NCI-H510A treated with DMSO at 0.1 percent for 48 hours (cell line): ENCODE measurements around the gene GSC2.
A peak's percentile ranks its signal among the peaks of the same experiment; 100 is the strongest.

Experiments used
- DNase-seq: peaks from one replicate; lab custom pipeline; 2025; lab: John Stamatoyannopoulos, UW

Gene GSC2

DNA sequence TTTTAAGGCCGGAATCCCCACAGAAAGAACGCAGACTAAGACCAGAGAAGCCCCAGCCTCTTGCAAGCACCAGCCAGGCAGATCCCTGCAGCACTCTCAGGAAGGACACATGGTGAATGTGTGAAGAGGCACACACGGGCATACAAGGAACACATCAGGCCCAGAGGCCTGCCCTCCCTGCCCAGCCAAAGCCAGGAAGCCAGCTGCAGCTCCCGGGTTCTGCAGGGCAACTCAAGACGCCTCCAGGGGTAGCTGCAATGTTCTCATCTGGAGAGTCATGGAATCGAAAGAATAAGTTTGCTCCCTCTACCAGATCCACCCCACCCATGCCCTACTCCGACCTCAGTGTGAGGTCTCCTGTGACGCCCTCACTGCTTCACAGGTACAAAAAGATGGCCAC lies 30.1 kb downstream of the GSC2 start:
- no peak for DNase-seq

- no peak for DNase-seq
These were observed 31.7 kb downstream of the GSC2 start for GRCh38 chr22:19118329-19118880.

DNA sequence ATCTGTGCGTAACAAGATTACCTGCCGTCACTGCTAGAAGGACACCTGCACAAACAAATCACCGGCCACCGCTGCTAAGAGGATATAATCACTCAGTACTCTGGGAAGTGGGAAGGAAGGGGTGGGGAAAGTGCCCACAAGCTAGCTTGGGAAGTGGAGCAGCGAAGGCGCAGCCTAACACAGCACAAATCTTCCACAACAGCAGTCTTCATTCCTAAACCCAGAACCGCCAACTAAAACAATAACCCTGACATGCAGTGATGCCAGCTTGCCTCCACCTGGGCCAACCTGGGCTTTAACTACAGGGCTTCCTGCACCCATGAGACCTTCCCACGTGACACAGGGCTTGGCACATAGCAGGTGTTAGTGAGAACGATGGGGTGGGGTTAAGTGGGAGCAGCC lies 33.0 kb downstream of the GSC2 start:
- DNase-seq, result no peak

DNA sequence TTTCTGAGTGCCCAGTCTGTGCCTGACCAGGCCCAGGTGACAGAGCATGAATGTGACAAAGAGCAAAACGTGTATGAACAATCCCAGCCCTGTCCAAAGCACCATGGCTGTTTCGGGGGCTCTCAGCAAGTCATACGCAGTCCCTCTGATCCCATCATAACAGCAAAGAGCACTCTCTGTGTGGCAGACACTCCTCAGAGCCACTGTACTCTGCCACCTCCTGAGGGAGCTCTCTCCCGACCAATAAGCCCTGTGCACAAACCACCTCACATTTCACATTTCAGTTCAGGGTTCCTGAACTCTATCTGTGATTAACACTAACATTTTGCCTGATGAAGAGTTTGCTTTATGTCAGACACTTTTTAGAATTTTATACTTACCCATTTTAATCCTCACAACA lies 34.5 kb downstream of the GSC2 start:
- DNase-seq, result no peak

DNA sequence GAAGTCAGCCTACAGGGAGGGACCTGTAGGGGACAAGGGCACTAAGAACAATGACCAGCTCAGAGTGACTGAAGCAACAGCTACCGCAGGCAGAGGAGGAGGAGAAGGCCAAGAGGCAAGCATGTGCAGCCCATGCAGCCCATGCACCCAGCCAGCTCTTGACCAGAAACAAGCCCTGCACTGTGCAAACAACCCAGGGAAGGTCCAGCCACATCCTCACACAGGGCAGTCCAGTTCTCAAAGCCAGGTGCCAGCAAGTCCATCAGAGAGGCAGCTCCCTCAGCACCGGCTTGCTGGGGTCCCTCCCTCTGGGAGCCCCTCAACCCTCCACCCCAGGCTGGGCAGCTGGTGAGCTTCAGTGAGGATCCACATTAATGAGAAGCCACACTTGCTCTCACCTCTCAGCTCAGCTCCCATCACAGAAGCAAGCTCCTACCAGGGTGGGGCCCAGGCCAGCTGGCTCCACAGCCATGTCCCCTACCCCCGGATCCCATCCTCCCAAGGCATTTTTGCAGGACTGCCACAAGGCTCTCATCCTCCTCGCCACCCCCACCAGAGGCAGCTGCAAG lies 35.0 kb downstream of the GSC2 start:
- no peak for DNase-seq

GRCh38 chr22:19113429-19113828 lies 36.7 kb downstream of the GSC2 start:
- DNase-seq, result no peak

DNA sequence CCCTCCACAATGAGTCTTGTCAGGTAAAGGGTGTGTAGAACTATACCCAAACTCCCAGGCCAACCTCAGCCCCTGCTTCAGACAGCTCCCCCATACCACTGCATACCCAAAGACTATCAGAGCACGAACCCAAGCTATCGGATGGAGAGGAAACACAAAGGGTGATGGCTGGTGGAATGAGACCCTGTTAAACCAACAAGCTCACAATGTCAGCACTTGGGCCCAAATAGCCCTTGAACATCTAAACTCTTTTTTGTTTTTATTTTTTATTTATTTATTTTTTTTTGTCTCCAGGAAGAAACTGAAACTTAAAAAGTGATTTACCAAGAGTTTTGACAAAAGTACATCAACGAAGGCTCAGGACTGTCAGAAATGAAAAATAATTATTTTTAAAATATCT lies 38.5 kb downstream of the GSC2 start:
- no peak for DNase-seq

DNA sequence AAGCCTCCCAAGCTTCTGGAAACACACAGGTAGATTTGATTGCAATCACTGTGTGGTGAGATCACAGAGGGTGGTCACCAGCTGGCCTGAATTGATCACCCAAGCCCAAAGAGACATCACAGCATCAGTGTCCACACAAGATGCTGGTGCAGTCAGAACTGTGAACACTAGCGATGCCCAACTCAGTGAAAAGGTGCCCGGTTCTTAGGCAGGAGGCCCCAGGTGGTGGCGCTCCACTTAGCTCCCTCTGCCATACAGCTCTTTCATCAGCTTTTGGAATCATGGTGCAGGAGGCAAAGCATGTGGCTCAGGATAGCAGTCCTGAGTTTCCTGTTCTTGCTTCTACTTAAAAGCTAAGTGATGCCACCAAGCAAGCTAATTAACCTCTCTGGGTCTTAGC lies 39.0 kb downstream of the GSC2 start:
- DNase-seq, result no peak

DNA sequence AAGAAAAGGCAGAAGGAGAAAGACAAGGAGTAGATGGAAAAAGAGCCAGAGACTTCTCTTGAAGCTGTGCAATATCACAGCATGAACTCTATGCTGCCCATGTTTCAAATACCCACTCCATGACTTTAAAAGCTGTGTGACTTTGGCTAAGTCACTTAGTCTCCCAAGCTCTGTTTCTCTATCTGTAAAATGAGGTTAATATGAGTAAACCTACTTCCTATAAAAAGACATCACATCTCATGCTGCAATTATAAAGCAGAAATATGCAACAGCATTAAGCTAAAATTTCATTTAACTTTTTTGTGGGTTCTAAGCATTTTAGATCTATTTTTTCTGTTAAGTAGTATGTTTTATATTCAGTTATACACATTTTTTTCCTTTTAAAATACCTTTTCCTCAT lies 39.4 kb downstream of the GSC2 start:
- no peak for DNase-seq

GRCh38 chr22:19110064-19110458 lies 40.0 kb downstream of the GSC2 start:
- DNase-seq, result no peak

DNA sequence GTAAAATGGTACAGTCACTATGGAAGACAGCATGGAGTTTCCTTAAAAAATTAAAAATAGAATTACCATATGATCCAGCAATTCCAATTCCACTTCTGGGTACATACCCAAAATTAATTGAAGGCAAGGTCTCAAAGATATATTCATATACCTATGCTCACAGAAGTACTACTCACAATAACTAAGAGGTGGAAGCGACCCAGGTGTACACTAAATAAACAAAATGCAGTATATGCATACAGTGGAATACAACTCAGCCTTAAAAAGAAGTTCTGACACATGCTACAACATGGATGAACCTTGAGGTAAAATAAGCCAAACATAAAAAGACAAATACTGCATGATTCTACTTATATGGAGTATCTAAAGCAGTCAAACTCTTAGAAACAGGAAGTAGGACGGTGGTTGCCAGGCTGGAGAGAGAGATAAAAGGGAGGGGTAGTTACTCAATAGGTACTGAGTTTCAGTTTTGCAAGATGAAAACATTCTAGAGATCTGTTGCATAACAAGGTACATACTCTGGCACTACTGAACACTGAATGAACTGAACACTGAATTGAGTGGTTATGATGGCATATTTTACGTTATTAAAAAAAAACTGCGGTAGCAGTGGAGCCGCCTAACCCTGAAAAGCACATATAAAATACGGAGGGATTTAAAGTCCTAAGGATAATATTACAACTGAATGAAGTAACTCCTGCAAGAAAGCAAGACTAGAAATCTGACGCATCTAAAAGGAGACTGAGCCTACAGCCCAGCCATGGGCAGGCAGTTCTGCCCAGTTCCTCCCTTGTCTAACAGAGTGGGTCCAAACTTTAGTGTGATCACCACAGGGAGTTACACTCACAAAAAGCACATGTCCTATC lies 40.7 kb downstream of the GSC2 start:
- peak; percentile 43 for DNase-seq

DNA sequence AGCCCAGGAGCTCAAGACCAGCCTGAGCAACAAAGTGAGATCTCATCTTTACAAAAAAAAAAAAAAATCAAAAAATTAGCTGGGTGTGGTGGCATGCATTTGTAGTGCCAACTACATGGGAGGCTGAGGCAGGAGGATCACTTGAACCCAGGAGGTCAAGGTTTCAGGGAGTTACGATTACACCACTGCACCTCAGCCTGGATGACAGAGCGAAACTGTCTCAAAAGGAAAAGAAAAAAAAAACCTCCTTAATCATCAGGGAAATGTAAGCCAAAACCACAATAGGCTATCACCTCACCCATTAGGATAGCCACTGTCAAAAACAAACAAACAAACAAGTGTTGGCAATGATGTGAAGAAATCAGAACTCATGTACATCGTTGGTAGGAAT lies 41.3 kb downstream of the GSC2 start:
- DNase-seq, result no peak

- DNase-seq, result no peak
These were observed 42.4 kb downstream of the GSC2 start for GRCh38 chr22:19107730-19108074.

GRCh38 chr22:19106886-19107729 lies 43.0 kb downstream of the GSC2 start:
- DNase-seq, result no peak

- no peak for DNase-seq
These were observed 44.0 kb downstream of the GSC2 start for GRCh38 chr22:19105867-19106802.

DNA sequence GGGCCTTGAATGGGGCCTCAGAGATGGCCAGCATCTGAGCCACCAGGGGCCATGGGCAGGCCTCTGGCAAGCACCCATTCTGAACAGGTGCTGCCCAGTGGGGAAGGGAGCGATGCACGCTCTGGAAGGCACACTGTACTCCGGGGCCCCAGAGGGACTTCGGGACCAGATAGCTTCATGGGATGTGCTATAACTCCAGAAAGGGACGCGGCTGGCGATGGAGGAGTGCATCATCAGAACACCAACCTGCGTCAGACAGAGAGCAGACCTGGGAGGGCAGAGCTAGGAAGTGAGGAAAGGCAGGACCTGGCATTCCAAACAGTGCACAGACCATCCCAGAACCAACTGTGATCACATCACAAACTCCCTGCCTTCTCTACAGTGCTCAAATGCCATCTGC lies 44.6 kb downstream of the GSC2 start:
- DNase-seq, result no peak

DNA sequence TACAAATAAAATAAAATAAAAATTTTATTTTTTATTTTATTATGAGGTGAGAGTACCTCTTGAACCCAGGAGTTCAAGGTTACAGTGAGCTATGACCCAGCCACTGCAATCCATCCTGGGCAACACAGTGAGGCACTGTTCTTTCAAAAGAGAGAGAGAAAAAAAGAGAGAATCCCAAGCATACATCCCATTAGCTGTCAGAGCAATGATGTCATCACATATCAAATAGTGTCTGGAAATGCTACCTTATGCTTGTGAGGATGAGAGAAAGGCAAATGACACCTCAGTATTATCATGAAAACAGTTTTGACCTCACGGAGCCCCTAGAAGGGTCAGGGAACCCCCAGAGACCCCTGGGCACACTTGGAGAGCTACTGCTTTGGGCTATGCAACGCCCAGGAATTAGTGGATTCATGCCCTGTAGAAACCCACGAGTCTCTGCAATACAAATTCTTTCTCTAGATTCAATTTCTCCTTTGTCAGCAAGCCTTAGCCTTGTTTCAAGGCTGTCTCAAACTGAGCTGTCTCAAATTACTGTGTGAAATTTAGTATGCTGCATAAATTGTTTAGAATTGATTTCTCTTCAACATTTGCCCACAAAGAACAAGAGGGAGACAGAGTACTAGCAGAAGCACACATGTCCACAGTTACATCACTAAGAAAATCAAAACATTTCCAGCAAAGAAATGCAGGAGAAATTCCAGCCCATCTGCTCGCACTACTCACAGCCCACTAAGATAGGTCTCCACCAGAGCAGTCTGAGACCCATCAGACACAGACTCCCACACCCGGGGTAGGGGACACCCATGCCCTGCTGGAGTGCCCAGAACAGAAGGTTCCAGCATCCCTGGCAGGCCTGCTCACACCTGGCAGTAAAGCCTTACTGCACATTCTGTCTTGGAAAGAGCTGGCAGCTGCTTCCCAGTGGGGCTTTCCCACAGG lies 45.9 kb downstream of the GSC2 start:
- no peak for DNase-seq

- no peak for DNase-seq
These were observed 51.9 kb downstream of the GSC2 start for GRCh38 chr22:19098157-19098556.

GRCh38 chr22:19097518-19097917 lies 52.6 kb downstream of the GSC2 start:
- DNase-seq, result no peak
